K562 (cell line): Measurements from ENCODE around the gene IRF2BP1. TPM values are rescaled to one million over a fixed set of nuclear protein-coding genes. Genes with fewer than 3 reads are reported as not detected.
A peak's percentile ranks its signal among the peaks of the same experiment; 100 is the strongest.

Experiments used
- MECOM ChIP-seq: fragments of 250-450 bp; sonication (Bioruptor Pico); IDR thresholded peaks from 2 replicates; pipeline ENCODE4 v1.8.0; 2022; ENCODE audit warnings: inconsistent platforms
- MTA3 ChIP-seq: fragments of 450-650 bp; formaldehyde crosslinking; IDR thresholded peaks from 2 replicates; pipeline ENCODE4 v1.6.1; 2017; ENCODE audit warnings: mild to moderate bottlenecking, borderline replicate concordance
- NRF1 ChIP-seq, 2 experiments: fragments of 450-650 bp; IDR thresholded peaks in 1 of 2; conservative IDR thresholded peaks in 1 of 2; 2 replicates each; pipeline ENCODE4 v1.6.1; 2014; ENCODE audit warnings: mild to moderate bottlenecking in 2 of 2
- RERE ChIP-seq: sonication (generic); formaldehyde crosslinking; IDR thresholded peaks from 2 replicates; pipeline ENCODE4 v1.8.0; 2023; ENCODE audit warnings: missing genetic modification reagents, mild to moderate bottlenecking, borderline replicate concordance
- THAP12 ChIP-seq: fragments of 250-450 bp; sonication (Bioruptor Pico); IDR thresholded peaks from 2 replicates; pipeline ENCODE4 v1.9.0; 2021; ENCODE audit warnings: mild to moderate bottlenecking, inconsistent platforms
- ZZZ3 ChIP-seq: fragments of 450-650 bp; IDR thresholded peaks from 2 replicates; pipeline ENCODE4 v1.6.1; 2016; ENCODE audit warnings: antibody characterized with exemption, mild to moderate bottlenecking, moderate library complexity
- polyA plus RNA-seq, 8 experiments: library from polyadenylated mRNA; depleted of rRNA in 4 of 8; stranded (reverse) in 5 of 8; unstranded in 3 of 8; fragments of >200 nt; fragmentation: Nextera tagmentation in 2 of 8; fragmentation: Illumina TruSeq in 1 of 8; extraction: Ambion mirVana in 2 of 8; extraction: Trizol in 1 of 8; gene quantifications; 2 replicates each; pipeline versions ENCODE4 v1.2.1 to v1.2.3, GENCODE V29; 2011 to 2014; ENCODE audit warnings: inconsistent platforms in 1 of 8, missing spikeins in 1 of 8
- total RNA-seq, 7 experiments: library from RNA; depleted of rRNA in 6 of 7; stranded (reverse); fragments of >200 nt in 6 of 7; fragmentation: Illumina TruSeq in 2 of 7; extraction: Trizol in 2 of 7; gene quantifications; 2 replicates each; pipeline versions ENCODE4 v1.2.1 to v1.2.3, GENCODE V29; 2011 to 2021; ENCODE audit warnings: low replicate concordance in 1 of 7
- TF ChIP-seq, protein P1 (sequence below): fragments of 450-650 bp; IDR thresholded peaks from 2 replicates; pipeline ENCODE4 v1.6.1; 2016; ENCODE audit warnings: mild to moderate bottlenecking, moderate library complexity

The IRF2BP1 gene
- total and polyA plus RNA-seq, 9 of the 15 experiments (the other 6 are each of a cell fraction or from before 2014, with no cell fraction given), result 0.61 to 35.9 (median 3.5) TPM

DNA sequence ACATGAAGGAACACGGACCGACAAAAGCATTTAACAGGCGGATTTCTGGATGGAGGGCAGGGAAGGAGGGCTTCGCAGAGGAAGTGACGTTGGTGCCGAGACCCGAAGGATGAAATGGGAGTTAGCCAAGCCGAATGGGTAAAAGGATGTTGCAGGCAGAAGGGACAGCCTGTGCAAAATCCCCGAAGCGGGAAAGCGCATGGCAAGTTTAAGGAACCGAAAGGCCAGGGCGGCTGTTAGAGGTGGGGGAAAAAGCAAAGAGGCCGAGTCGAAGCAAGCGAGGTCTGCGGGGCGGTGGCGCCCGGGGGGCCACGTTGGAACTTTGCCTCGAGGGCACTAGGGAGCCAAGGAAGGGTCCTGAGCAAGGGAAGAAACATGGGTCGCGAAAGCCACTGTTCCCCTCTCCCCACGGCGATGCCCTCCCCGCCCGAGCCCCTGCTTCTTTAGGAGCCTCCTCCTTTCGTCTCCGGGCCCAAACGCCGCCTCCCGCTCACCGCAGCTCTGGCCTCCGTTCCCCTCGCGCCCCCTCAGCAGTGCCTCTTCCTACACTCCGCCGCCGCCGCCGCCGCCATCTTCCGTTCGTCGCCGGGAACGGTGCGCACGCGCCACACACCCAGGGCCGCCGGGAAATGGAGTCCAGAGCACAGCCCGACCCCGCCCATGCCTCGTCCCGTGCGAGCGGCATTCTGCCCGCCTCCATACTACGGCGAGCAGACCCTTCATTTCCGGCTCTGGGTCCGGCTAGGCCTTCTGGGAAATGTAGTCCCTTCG is 23.2 kb downstream of the IRF2BP1 start, which contains the start of gene SYMPK (continued):
- TF ChIP-seq RERE (CRISPR knock-in tag), result no peak
- 0 out of 2 replicates have a peak, but pooled peaks have one; percentile 49 for TF ChIP-seq MECOM (CRISPR knock-in tag)
- TF ChIP-seq THAP12 (CRISPR knock-in tag), result no peak
- peak; percentile 98 for TF ChIP-seq NRF1 (conservative IDR thresholded peaks at IDR 0.05 in 1 of 2, IDR thresholded peaks at IDR 0.05 in 1 of 2)
- no peak for TF ChIP-seq ZZZ3
- TF ChIP-seq, protein P1, sequence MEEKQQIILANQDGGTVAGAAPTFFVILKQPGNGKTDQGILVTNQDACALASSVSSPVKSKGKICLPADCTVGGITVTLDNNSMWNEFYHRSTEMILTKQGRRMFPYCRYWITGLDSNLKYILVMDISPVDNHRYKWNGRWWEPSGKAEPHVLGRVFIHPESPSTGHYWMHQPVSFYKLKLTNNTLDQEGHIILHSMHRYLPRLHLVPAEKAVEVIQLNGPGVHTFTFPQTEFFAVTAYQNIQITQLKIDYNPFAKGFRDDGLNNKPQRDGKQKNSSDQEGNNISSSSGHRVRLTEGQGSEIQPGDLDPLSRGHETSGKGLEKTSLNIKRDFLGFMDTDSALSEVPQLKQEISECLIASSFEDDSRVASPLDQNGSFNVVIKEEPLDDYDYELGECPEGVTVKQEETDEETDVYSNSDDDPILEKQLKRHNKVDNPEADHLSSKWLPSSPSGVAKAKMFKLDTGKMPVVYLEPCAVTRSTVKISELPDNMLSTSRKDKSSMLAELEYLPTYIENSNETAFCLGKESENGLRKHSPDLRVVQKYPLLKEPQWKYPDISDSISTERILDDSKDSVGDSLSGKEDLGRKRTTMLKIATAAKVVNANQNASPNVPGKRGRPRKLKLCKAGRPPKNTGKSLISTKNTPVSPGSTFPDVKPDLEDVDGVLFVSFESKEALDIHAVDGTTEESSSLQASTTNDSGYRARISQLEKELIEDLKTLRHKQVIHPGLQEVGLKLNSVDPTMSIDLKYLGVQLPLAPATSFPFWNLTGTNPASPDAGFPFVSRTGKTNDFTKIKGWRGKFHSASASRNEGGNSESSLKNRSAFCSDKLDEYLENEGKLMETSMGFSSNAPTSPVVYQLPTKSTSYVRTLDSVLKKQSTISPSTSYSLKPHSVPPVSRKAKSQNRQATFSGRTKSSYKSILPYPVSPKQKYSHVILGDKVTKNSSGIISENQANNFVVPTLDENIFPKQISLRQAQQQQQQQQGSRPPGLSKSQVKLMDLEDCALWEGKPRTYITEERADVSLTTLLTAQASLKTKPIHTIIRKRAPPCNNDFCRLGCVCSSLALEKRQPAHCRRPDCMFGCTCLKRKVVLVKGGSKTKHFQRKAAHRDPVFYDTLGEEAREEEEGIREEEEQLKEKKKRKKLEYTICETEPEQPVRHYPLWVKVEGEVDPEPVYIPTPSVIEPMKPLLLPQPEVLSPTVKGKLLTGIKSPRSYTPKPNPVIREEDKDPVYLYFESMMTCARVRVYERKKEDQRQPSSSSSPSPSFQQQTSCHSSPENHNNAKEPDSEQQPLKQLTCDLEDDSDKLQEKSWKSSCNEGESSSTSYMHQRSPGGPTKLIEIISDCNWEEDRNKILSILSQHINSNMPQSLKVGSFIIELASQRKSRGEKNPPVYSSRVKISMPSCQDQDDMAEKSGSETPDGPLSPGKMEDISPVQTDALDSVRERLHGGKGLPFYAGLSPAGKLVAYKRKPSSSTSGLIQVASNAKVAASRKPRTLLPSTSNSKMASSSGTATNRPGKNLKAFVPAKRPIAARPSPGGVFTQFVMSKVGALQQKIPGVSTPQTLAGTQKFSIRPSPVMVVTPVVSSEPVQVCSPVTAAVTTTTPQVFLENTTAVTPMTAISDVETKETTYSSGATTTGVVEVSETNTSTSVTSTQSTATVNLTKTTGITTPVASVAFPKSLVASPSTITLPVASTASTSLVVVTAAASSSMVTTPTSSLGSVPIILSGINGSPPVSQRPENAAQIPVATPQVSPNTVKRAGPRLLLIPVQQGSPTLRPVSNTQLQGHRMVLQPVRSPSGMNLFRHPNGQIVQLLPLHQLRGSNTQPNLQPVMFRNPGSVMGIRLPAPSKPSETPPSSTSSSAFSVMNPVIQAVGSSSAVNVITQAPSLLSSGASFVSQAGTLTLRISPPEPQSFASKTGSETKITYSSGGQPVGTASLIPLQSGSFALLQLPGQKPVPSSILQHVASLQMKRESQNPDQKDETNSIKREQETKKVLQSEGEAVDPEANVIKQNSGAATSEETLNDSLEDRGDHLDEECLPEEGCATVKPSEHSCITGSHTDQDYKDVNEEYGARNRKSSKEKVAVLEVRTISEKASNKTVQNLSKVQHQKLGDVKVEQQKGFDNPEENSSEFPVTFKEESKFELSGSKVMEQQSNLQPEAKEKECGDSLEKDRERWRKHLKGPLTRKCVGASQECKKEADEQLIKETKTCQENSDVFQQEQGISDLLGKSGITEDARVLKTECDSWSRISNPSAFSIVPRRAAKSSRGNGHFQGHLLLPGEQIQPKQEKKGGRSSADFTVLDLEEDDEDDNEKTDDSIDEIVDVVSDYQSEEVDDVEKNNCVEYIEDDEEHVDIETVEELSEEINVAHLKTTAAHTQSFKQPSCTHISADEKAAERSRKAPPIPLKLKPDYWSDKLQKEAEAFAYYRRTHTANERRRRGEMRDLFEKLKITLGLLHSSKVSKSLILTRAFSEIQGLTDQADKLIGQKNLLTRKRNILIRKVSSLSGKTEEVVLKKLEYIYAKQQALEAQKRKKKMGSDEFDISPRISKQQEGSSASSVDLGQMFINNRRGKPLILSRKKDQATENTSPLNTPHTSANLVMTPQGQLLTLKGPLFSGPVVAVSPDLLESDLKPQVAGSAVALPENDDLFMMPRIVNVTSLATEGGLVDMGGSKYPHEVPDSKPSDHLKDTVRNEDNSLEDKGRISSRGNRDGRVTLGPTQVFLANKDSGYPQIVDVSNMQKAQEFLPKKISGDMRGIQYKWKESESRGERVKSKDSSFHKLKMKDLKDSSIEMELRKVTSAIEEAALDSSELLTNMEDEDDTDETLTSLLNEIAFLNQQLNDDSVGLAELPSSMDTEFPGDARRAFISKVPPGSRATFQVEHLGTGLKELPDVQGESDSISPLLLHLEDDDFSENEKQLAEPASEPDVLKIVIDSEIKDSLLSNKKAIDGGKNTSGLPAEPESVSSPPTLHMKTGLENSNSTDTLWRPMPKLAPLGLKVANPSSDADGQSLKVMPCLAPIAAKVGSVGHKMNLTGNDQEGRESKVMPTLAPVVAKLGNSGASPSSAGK, result no peak
- TF ChIP-seq MTA3, result 0 out of 2 replicates have a peak, but pooled peaks have one; percentile 20
